A549 (cell line): Measurements from ENCODE around the gene ARHGEF16. TPM values are rescaled to one million over a fixed set of nuclear protein-coding genes. Genes with fewer than 3 reads are reported as not detected.

Experiments used
- ATAC-seq, 2 experiments: fragments of 200-7000 bp in 1 of 2; fragments of >200 bp in 1 of 2; cut with Nextera tagmentation in 1 of 2; cut with Tn5 transposase in 1 of 2; 3 replicates each; pipeline versions ENCODE4 v1.8.0 to v1.9.1; 2018 to 2020; ENCODE audit warnings: mild to moderate bottlenecking in 1 of 2, moderate library complexity in 1 of 2
- CTCF ChIA-PET: fragments of 300-600 bp; sonication (Branson Sonifier 250); formaldehyde crosslinking; extraction: SDS; loops from one replicate; lab custom pipeline; 2021; ENCODE audit warnings: antibody characterized with exemption, inconsistent platforms; lab: Yijun Ruan, JAX
- POLR2A ChIA-PET: fragments of 350-600 bp; formaldehyde crosslinking; extraction: SDS; loops from one replicate; lab custom pipeline; 2021; ENCODE audit warnings: antibody characterized with exemption, inconsistent platforms; lab: Yijun Ruan, JAX
- DNase-seq, 2 experiments: peaks; one replicate each; pipeline versions ENCODE4 v3.0.0 to v3.0.0-alpha.2; 2011 to 2016; ENCODE audit warnings: low read depth in 1 of 2, low spot score in 1 of 2
- FAIRE-seq: peaks from 2 replicates; lab custom pipeline; 2011; peaks lifted over from hg19 to GRCh38; lab: Jason Lieb, UNC
- H3K27ac ChIP-seq, 2 experiments: fragments of >200 bp; sonication (Bioruptor Twin); formaldehyde crosslinking; 3 replicates each; pipeline ENCODE4 v1.5.1; 2016 to 2017
- H3K4me1 ChIP-seq: fragments of >200 bp; sonication (Bioruptor Twin); formaldehyde crosslinking; 3 replicates; pipeline ENCODE4 v1.6.1; 2016
- H3K4me2 ChIP-seq: fragments of >200 bp; sonication (Bioruptor Twin); formaldehyde crosslinking; 3 replicates; pipeline ENCODE4 v1.6.1; 2016
- H3K4me3 ChIP-seq: fragments of >200 bp; sonication (Bioruptor Twin); formaldehyde crosslinking; 3 replicates; pipeline ENCODE4 v1.5.1; 2016
- H3K9me3 ChIP-seq: fragments of >200 bp; sonication (Bioruptor Twin); formaldehyde crosslinking; 3 replicates; pipeline ENCODE4 v1.6.1; 2016
- CBX2 ChIP-seq: fragments of 200-600 bp; sonication (generic); IDR thresholded peaks from 2 replicates; pipeline ENCODE4 v1.6.1; 2016; ENCODE audit warnings: low read depth, mild to moderate bottlenecking, borderline replicate concordance
- CEBPB ChIP-seq, 2 experiments: fragments of >200 bp in 1 of 2; sonication (Bioruptor Twin) in 1 of 2; formaldehyde crosslinking in 1 of 2; IDR thresholded peaks; 2 replicates each; pipeline ENCODE4 v1.6.1; 2012 to 2016
- CTCF ChIP-seq: fragments of >200 bp; sonication (Bioruptor Twin); formaldehyde crosslinking; IDR thresholded peaks from 3 replicates; pipeline ENCODE4 v1.5.1; 2016
- EHF ChIP-seq: fragments of 250-450 bp; sonication (Bioruptor Pico); IDR thresholded peaks from 2 replicates; pipeline ENCODE4 v1.5.0; 2020; ENCODE audit warnings: mild to moderate bottlenecking
- EP300 ChIP-seq, 2 experiments: fragments of >200 bp; sonication (Bioruptor Twin); formaldehyde crosslinking; IDR thresholded peaks; 2 replicates in 1 of 2; 3 replicates in 1 of 2; pipeline ENCODE4 v1.6.1; 2016 to 2017
- ESRRA ChIP-seq: fragments of 150-350 bp; IDR thresholded peaks from 2 replicates; pipeline ENCODE4 v1.6.1; 2014; ENCODE audit warnings: mild to moderate bottlenecking, low read length, borderline replicate concordance
- FOSB ChIP-seq: fragments of 250-450 bp; sonication (Bioruptor Pico); IDR thresholded peaks from 2 replicates; pipeline ENCODE4 v1.5.0; 2020; ENCODE audit warnings: mild to moderate bottlenecking, moderate library complexity
- FOSL2 ChIP-seq, 2 experiments: fragments of 450-650 bp in 1 of 2; fragments of >200 bp in 1 of 2; sonication (Bioruptor Twin) in 1 of 2; formaldehyde crosslinking; IDR thresholded peaks; 2 replicates each; pipeline versions ENCODE4 v1.5.0 to v1.6.1; 2016 to 2020; ENCODE audit warnings: mild to moderate bottlenecking in 1 of 2, moderate library complexity in 1 of 2
- FOXS1 ChIP-seq: fragments of 250-450 bp; sonication (Bioruptor Pico); IDR thresholded peaks from 2 replicates; pipeline ENCODE4 v1.5.0; 2020; ENCODE audit warnings: mild to moderate bottlenecking, moderate library complexity
- HOXB13 ChIP-seq: fragments of 250-450 bp; sonication (Bioruptor Pico); IDR thresholded peaks from 2 replicates; pipeline ENCODE4 v1.5.0; 2020; ENCODE audit warnings: low read depth, mild to moderate bottlenecking, moderate library complexity
- HOXB5 ChIP-seq: fragments of 250-450 bp; sonication (Bioruptor Pico); IDR thresholded peaks from 2 replicates; pipeline ENCODE4 v1.5.0; 2020; ENCODE audit warnings: mild to moderate bottlenecking, moderate library complexity
- JUN ChIP-seq, 2 experiments: fragments of >200 bp; sonication (Bioruptor Twin); formaldehyde crosslinking; IDR thresholded peaks; 2 replicates in 1 of 2; 3 replicates in 1 of 2; pipeline ENCODE4 v1.6.1; 2016 to 2017
- KDM1A ChIP-seq: fragments of 200-600 bp; sonication (generic); IDR thresholded peaks from 2 replicates; pipeline ENCODE4 v1.6.1; 2016; ENCODE audit warnings: low read depth, mild to moderate bottlenecking
- MAFK ChIP-seq: fragments of 450-650 bp; IDR thresholded peaks from 2 replicates; pipeline ENCODE4 v1.6.1; 2014; ENCODE audit not compliant: partially characterized antibody
- MYC ChIP-seq: IDR thresholded peaks from 2 replicates; pipeline ENCODE4 v1.6.1; 2012; ENCODE audit warnings: mild to moderate bottlenecking, inconsistent platforms, low read length, improper control_type of control experiment, borderline replicate concordance
- NPAS2 ChIP-seq: fragments of 250-450 bp; sonication (Bioruptor Pico); IDR thresholded peaks from 2 replicates; pipeline ENCODE4 v1.8.0; 2022; ENCODE audit warnings: mild to moderate bottlenecking, moderate library complexity, borderline replicate concordance
- NR3C1 ChIP-seq: fragments of >200 bp; sonication (Bioruptor Twin); formaldehyde crosslinking; IDR thresholded peaks from 3 replicates; pipeline ENCODE4 v1.6.1; 2017
- PBX3 ChIP-seq: IDR thresholded peaks from 2 replicates; pipeline ENCODE4 v1.6.1; 2012
- PHF8 ChIP-seq: fragments of 200-600 bp; sonication (generic); IDR thresholded peaks from 2 replicates; pipeline ENCODE4 v1.6.1; 2016; ENCODE audit warnings: low read depth, mild to moderate bottlenecking, antibody characterized with exemption, moderate library complexity, borderline replicate concordance
- POLR2AphosphoS2 ChIP-seq: conservative IDR thresholded peaks from 2 replicates; pipeline ENCODE4 v1.6.1; 2012; ENCODE audit warnings: low read length, improper control_type of control experiment, inconsistent platforms
- RCOR1 ChIP-seq: fragments of 150-350 bp; IDR thresholded peaks from 2 replicates; pipeline ENCODE4 v1.6.1; 2014; ENCODE audit warnings: antibody characterized with exemption, low read length, low read depth
- REST ChIP-seq: fragments of 200-600 bp; sonication (generic); IDR thresholded peaks from 2 replicates; pipeline ENCODE4 v1.6.1; 2016; ENCODE audit warnings: antibody characterized with exemption, mild to moderate bottlenecking, moderate library complexity
- SMC3 ChIP-seq: fragments of >200 bp; sonication (Bioruptor Twin); formaldehyde crosslinking; IDR thresholded peaks from 3 replicates; pipeline ENCODE4 v1.6.1; 2018; ENCODE audit warnings: inconsistent platforms
- TFCP2L1 ChIP-seq: fragments of 250-450 bp; sonication (Bioruptor Pico); IDR thresholded peaks from 2 replicates; pipeline ENCODE4 v1.5.0; 2021; ENCODE audit warnings: mild to moderate bottlenecking
- ZNF302 ChIP-seq: fragments of 250-450 bp; sonication (Bioruptor Pico); IDR thresholded peaks from 2 replicates; pipeline ENCODE4 v1.9.0; 2021; ENCODE audit warnings: inconsistent platforms, mild to moderate bottlenecking, moderate library complexity
- ZSCAN20 ChIP-seq: fragments of 250-450 bp; sonication (Bioruptor Pico); IDR thresholded peaks from 2 replicates; pipeline ENCODE4 v1.8.0; 2022; ENCODE audit warnings: mild to moderate bottlenecking, moderate library complexity
- WGBS: methylation state at CpG from one replicate; pipeline ENCODE4 v1.1.6; 2017; ENCODE audit errors: missing lambda C conversion rate; 5-methylcytosine and 5-hydroxymethylcytosine counted together
- polyA plus RNA-seq, 4 experiments: library from polyadenylated mRNA; depleted of rRNA in 3 of 4; stranded (reverse); fragments of >200 nt; fragmentation: RNase III in 1 of 4; extraction: RNeasy Plus Mini Kit Qiagen cat#74134 plus additional on column Dnase treatment in 1 of 4; gene quantifications; 2 replicates in 3 of 4; 3 replicates in 1 of 4; pipeline ENCODE4 v1.2.3, GENCODE V29; 2011 to 2017

The ARHGEF16 gene
- polyA plus RNA-seq, 2 of the 4 experiments (the other 2 are of a cell fraction): 1.4 to 3.2 TPM

GRCh38 chr1:3436451-3436850, 18.0 kb upstream of the ARHGEF16 start:
- TF ChIP-seq PHF8 (no peak), REST (no peak), CEBPB (IDR thresholded peaks at IDR 0.05) (no peak), ZNF302 (CRISPR knock-in tag) (no peak), FOSB (no peak), HOXB13 (CRISPR knock-in tag) (no peak), HOXB5 (CRISPR knock-in tag) (no peak), TFCP2L1 (no peak), FOXS1 (CRISPR knock-in tag) (no peak), JUN (IDR thresholded peaks at IDR 0.05) (no peak), NR3C1 (no peak), POLR2AphosphoS2 (no peak), CBX2 (no peak), MYC (no peak), CTCF (no peak), SMC3 (no peak), FOSL2 (IDR thresholded peaks at IDR 0.05) (no peak), FOSL2 (CRISPR knock-in tag; IDR thresholded peaks at IDR 0.05) (no peak), EHF (CRISPR knock-in tag) (no peak)
- no peak for ATAC-seq

GRCh38 chr1:3436901-3437300, 17.6 kb upstream of the ARHGEF16 start:
- Histone ChIP-seq H3K4me3 (no peak overlapping the region), H3K4me2 (no peak overlapping the region), H3K4me1 (no peaks in the 10 kb centered on the region), H3K9me3 (no peaks in the 10 kb centered on the region), H3K27ac (no peak overlapping the region)
- POLR2A ChIA-PET: no interaction called here
- no peak for ATAC-seq
- CTCF ChIA-PET: interaction anchor here (1.6 to 2.4 kb wide), 2 partner anchors 13 to 16 kb away, joined by 5 to 8 read pairs; no protein-coding TSS in a partner anchor
- FAIRE-seq: no peak
- DNase-seq: no peak
- 77% methylated on average over 7 of the region's 14 CpGs for WGBS
- TF ChIP-seq CBX2 (no peak), PBX3 (no peak), MAFK (no peak), HOXB5 (CRISPR knock-in tag) (no peak), ZSCAN20 (CRISPR knock-in tag) (no peak), FOSL2 (IDR thresholded peaks at IDR 0.05) (no peak), FOSL2 (CRISPR knock-in tag; IDR thresholded peaks at IDR 0.05) (no peak), JUN (IDR thresholded peaks at IDR 0.05) (no peak), CTCF (no peak), POLR2AphosphoS2 (no peak), NPAS2 (CRISPR knock-in tag) (no peak), EHF (CRISPR knock-in tag) (no peak), EP300 (IDR thresholded peaks at IDR 0.05) (no peak), KDM1A (no peak), ESRRA (no peak), RCOR1 (no peak)
- TF ChIP-seq, all 56 proteins: peak for 0

More at GRCh38 chr1:3436451-3436850, 18.0 kb upstream of the ARHGEF16 start:
- no peaks in the 10 kb centered on the region for H3K9me3 ChIP-seq
- no peak overlapping the region for H3K27ac ChIP-seq
- POLR2A ChIA-PET: interaction anchor here (0.7 kb wide), 1 partner anchor 67 kb away, joined by 5 read pairs; no protein-coding TSS in a partner anchor
- no peak overlapping the region for H3K4me2 ChIP-seq
- H3K4me3 ChIP-seq: no peak overlapping the region
- no peak for FAIRE-seq
- 59% methylated on average over 4 of the region's 11 CpGs for WGBS
- CTCF ChIA-PET: interaction anchor here (1.6 to 2.4 kb wide), 2 partner anchors 12 to 16 kb away, joined by 5 to 8 read pairs; no protein-coding TSS in a partner anchor
- no peaks in the 10 kb centered on the region for H3K4me1 ChIP-seq
- no peak for DNase-seq
